Keratinocyte (primary cell): ENCODE data around the gene CKAP2. TPM values are rescaled to one million over a fixed set of nuclear protein-coding genes. Genes with fewer than 3 reads are reported as not detected.
A peak's percentile ranks its signal among the peaks of the same experiment; 100 is the strongest.

Experiments used
- DNase-seq: peaks from one replicate; pipeline ENCODE4 v3.0.0-alpha.2; 2011; ENCODE audit warnings: low read depth, missing footprints, low spot score
- FAIRE-seq: peaks from 2 replicates; lab custom pipeline; 2011; peaks lifted over from hg19 to GRCh38; lab: Jason Lieb, UNC
- H2AFZ ChIP-seq: 2 replicates; pipeline ENCODE4 v1.6.0; 2012; ENCODE audit warnings: low read length, control low read depth, inconsistent platforms; ENCODE audit not compliant: control insufficient read depth
- H3K27ac ChIP-seq: 2 replicates; pipeline ENCODE4 v1.5.1; 2011; ENCODE audit warnings: low read length; ENCODE audit not compliant: control insufficient read depth, insufficient read depth
- H3K27me3 ChIP-seq: 3 replicates; pipeline ENCODE4 v1.6.0; 2011; ENCODE audit warnings: low read length; ENCODE audit not compliant: control insufficient read depth, insufficient read depth; ENCODE audit errors: extremely low read depth
- H3K36me3 ChIP-seq, 2 experiments: 2 replicates in 1 of 2; 3 replicates in 1 of 2; pipeline ENCODE4 v1.5.1; 2011; ENCODE audit warnings: low read length in 2 of 2, mild to moderate bottlenecking in 1 of 2; ENCODE audit not compliant: control insufficient read depth in 2 of 2, insufficient read depth in 2 of 2; ENCODE audit errors: extremely low read depth in 1 of 2
- H3K4me1 ChIP-seq: 3 replicates; pipeline ENCODE4 v1.5.1; 2011; ENCODE audit warnings: low read length; ENCODE audit not compliant: control insufficient read depth, insufficient read depth; ENCODE audit errors: extremely low read depth
- H3K4me2 ChIP-seq: 3 replicates; pipeline ENCODE4 v1.6.0; 2011; ENCODE audit warnings: low read depth, low read length; ENCODE audit not compliant: control insufficient read depth, insufficient read depth; ENCODE audit errors: extremely low read depth
- H3K4me3 ChIP-seq, 3 experiments: fragments of 200-600 bp in 1 of 3; sonication (generic) in 1 of 3; 2 replicates in 2 of 3; 3 replicates in 1 of 3; pipeline ENCODE4 v1.5.1; 2011 to 2016; ENCODE audit warnings: low read length in 3 of 3, mild to moderate bottlenecking in 3 of 3, control low read depth in 2 of 3, inconsistent platforms in 1 of 3, low read depth in 1 of 3, mixed read lengths in 1 of 3, mixed run types in 1 of 3, moderate library complexity in 1 of 3; ENCODE audit not compliant: control insufficient read depth in 2 of 3, insufficient read depth in 2 of 3; ENCODE audit errors: extremely low read depth in 1 of 3
- H3K79me2 ChIP-seq: 2 replicates; pipeline ENCODE4 v1.6.0; 2012; ENCODE audit warnings: low read length; ENCODE audit not compliant: control insufficient read depth, insufficient read depth
- H3K9ac ChIP-seq: 3 replicates; pipeline ENCODE4 v1.6.0; 2011; ENCODE audit warnings: low read length; ENCODE audit not compliant: control insufficient read depth, insufficient read depth; ENCODE audit errors: extremely low read depth
- H3K9me1 ChIP-seq: 3 replicates; pipeline ENCODE4 v1.6.0; 2011; ENCODE audit warnings: low read length; ENCODE audit not compliant: control insufficient read depth, insufficient read depth; ENCODE audit errors: extremely low read depth
- H3K9me3 ChIP-seq: 2 replicates; pipeline ENCODE4 v1.5.1; 2012; ENCODE audit warnings: low read depth, low read length; ENCODE audit not compliant: control insufficient read depth
- H4K20me1 ChIP-seq: 3 replicates; pipeline ENCODE4 v1.6.0; 2011; ENCODE audit warnings: low read length; ENCODE audit not compliant: control insufficient read depth, insufficient read depth; ENCODE audit errors: extremely low read depth
- CTCF ChIP-seq, 3 experiments: IDR thresholded peaks in 1 of 3; conservative IDR thresholded peaks in 1 of 3; optimal IDR thresholded peaks in 1 of 3; 2 replicates in 2 of 3; 3 replicates in 1 of 3; pipeline versions ENCODE3 to v1.5.1; 2011; ENCODE audit warnings: low read length in 3 of 3, mild to moderate bottlenecking in 3 of 3, moderate library complexity in 2 of 3, control low read depth in 1 of 3, inconsistent platforms in 1 of 3; ENCODE audit not compliant: insufficient read depth in 2 of 3; ENCODE audit errors: extremely low read depth in 1 of 3
- EZH2 ChIP-seq: IDR thresholded peaks from one replicate; pipeline ENCODE4 v1.6.1; 2012; ENCODE audit warnings: inconsistent platforms, mild to moderate bottlenecking, low read length, moderate library complexity
- dilution Hi-C: fragments of 300-500 bp; cut with MboI; formaldehyde crosslinking; loops from one replicate; pipeline ENCODE4 v1.7.0; 2020; ENCODE audit warnings: low sequenced_read_pairs; ENCODE audit not compliant: extremely low pct_ligation_motif_present
- polyA plus RNA-seq, 5 experiments: library from polyadenylated mRNA; depleted of rRNA in 3 of 5; stranded (reverse) in 3 of 5; stranded (forward) in 1 of 5; unstranded in 1 of 5; fragments of >200 nt; gene quantifications; 1 replicate in 1 of 5; 2 replicates in 3 of 5; 3 replicates in 1 of 5; pipeline versions ENCODE4 v1.2.1 to v1.2.3, GENCODE V29; 2011 to 2012; ENCODE audit warnings: missing spikeins in 2 of 5, low read depth in 1 of 5, low replicate concordance in 1 of 5

CKAP2 gene
- polyA plus RNA-seq, 1 donor (not counting 4 experiments of a cell fraction or from before 2014, with no cell fraction given): 29.7 TPM

DNA sequence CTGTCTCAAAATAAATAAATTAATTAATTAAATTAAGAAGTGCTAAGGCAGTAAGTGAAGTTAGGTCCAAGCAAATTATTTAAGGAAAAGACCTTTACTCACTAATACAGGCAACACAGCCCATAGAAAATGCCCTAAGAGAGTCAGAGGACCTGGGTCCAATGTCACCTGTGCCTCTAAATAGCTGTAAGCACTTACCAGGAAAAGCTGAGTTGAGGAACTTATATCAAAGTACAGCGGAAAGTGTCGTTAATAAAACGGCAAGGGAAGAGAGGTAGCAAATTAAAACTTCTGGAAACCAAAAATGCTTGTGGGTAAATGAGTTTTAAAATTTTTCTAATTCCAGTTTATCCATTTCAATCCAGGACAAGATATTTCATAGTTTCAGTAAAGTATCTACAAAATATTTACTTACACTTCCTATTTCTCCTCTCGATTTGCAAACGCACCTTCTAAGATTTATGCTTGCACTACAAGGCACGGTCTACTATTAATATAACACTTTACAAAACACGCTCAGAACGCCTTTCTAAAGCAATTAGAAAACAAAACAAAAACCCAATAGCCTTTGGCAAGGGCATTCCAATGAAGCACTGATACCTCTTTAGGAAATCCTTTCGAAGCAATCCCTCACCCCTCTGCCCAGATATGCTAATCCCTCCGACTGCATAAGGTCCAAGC is 5.8 kb upstream of the CKAP2 start:
- Histone ChIP-seq H3K27ac (peak overlapping the region; percentile 72), H4K20me1 (no peaks in the 10 kb centered on the region), H3K36me3 (peaks cover 0 to 3% of the 10 kb centered on the region in 2 experiments), H3K27me3 (no peaks in the 10 kb centered on the region), H3K9ac (peak overlapping the region; percentile 93), H3K4me2 (peak overlapping the region; percentile 85), H3K79me2 (peaks cover 40% of the 10 kb centered on the region), H3K9me1 (no peaks in the 10 kb centered on the region), H3K9me3 (no peaks in the 10 kb centered on the region), H2AFZ (peak overlapping the region; percentile 17), H3K4me3 (peak overlapping the region; percentile 68 to 75 (median 71)), H3K4me1 (peaks cover 43% of the 10 kb centered on the region)
- dilution Hi-C loops: no loop called here
- no peak for DNase-seq
- no peak for FAIRE-seq
- no peak for TF ChIP-seq CTCF (optimal IDR thresholded peaks at IDR 0.05 in 1 of 3, IDR thresholded peaks at IDR 0.05 in 1 of 3, conservative IDR thresholded peaks at IDR 0.05 in 1 of 3; ENCODE audit: extremely low read depth in 1 of 3, insufficient read depth in 2 of 3, low read length in 3 of 3)
- no peak for TF ChIP-seq EZH2

- Histone ChIP-seq H3K4me1 (peaks cover 44% of the 10 kb centered on the region), H3K9me1 (no peaks in the 10 kb centered on the region), H2AFZ (peak within 1 kb of the TSS; percentile 73), H3K36me3 (peaks cover 0 to under 1% of the 10 kb centered on the region in 2 experiments), H3K9me3 (no peaks in the 10 kb centered on the region), H3K27ac (peak within 1 kb of the TSS; percentile 72), H3K27me3 (no peaks in the 10 kb centered on the region), H3K79me2 (peaks cover 33% of the 10 kb centered on the region), H3K9ac (peak within 1 kb of the TSS; percentile 93), H3K4me3 (peak within 1 kb of the TSS; percentile 68 to 75 (median 71)), H3K4me2 (peak within 1 kb of the TSS; percentile 85), H4K20me1 (no peaks in the 10 kb centered on the region)
- FAIRE-seq: no peak
- dilution Hi-C loops: no loop called here
- no peak for DNase-seq
- TF ChIP-seq CTCF (optimal IDR thresholded peaks at IDR 0.05 in 1 of 3, IDR thresholded peaks at IDR 0.05 in 1 of 3, conservative IDR thresholded peaks at IDR 0.05 in 1 of 3; ENCODE audit: extremely low read depth in 1 of 3, insufficient read depth in 2 of 3, low read length in 3 of 3) (peak; percentile 92 to 100 (median 97)), EZH2 (no peak)
These were observed 5.1 kb upstream of the CKAP2 start, which contains the start of gene VPS36 for GRCh38 chr13:52450012-52450792. Gene VPS36 (minus strand): TSS chr13:52450634. CDS start chr13:52450594, 40 bp downstream.
